NCI-H2107 treated with DMSO at 0.1 percent for 48 hours (cell line): Measurements from ENCODE around the gene KLHL24.
A peak's percentile ranks its signal among the peaks of the same experiment; 100 is the strongest.
"Not testable (repeated sequence)": the region's sequence is repeated elsewhere in the genome, so short reads cannot be mapped to it uniquely, and the experiment has no call there.

Experiments used
- DNase-seq: peaks from one replicate; lab custom pipeline; 2025; ENCODE audit not compliant: unreplicated experiment; lab: John Stamatoyannopoulos, UW

The KLHL24 gene

GRCh38 chr3:183634707-183635106 lies 716 bp upstream of the KLHL24 start:
- DNase-seq, result no peak

GRCh38 chr3:183635107-183635430 lies 354 bp upstream of the KLHL24 start:
- no peak for DNase-seq

GRCh38 chr3:183636221-183637105 lies 1.0 kb downstream of the KLHL24 start:
- peak; percentile 100 for DNase-seq

- no peak for DNase-seq
Measured at GRCh38 chr3:183637106-183637486, 1.7 kb downstream of the KLHL24 start.

- DNase-seq, result not testable (repeated sequence)
Measured at GRCh38 chr3:183637633-183638032, 2.2 kb downstream of the KLHL24 start.

GRCh38 chr3:183638101-183638852 lies 2.9 kb downstream of the KLHL24 start:
- DNase-seq, result no peak

GRCh38 chr3:183640635-183641034 lies 5.2 kb downstream of the KLHL24 start:
- not testable (repeated sequence) for DNase-seq

GRCh38 chr3:183641882-183642281 lies 6.5 kb downstream of the KLHL24 start:
- no peak for DNase-seq

- DNase-seq, result no peak
Measured at GRCh38 chr3:183644244-183644643, 8.8 kb downstream of the KLHL24 start.

GRCh38 chr3:183645254-183645653 lies 9.8 kb downstream of the KLHL24 start:
- no peak for DNase-seq

- no peak for DNase-seq
Measured at GRCh38 chr3:183650554-183650953, 15.1 kb downstream of the KLHL24 start.

GRCh38 chr3:183653209-183654064 lies 18.0 kb downstream of the KLHL24 start:
- DNase-seq, result no peak

- DNase-seq, result no peak
Measured at GRCh38 chr3:183654727-183655126, 19.3 kb downstream of the KLHL24 start.

- DNase-seq, result no peak
Measured at GRCh38 chr3:183662099-183662498, 26.7 kb downstream of the KLHL24 start.

- DNase-seq, result no peak
Measured at GRCh38 chr3:183664913-183665381, 29.5 kb downstream of the KLHL24 start.

GRCh38 chr3:183680061-183680460 lies 44.6 kb downstream of the KLHL24 start:
- DNase-seq, result no peak

- DNase-seq, result no peak
Measured at GRCh38 chr3:183687705-183688104, 52.3 kb downstream of the KLHL24 start.

- no peak for DNase-seq
Measured at GRCh38 chr3:183688874-183689273, 53.5 kb downstream of the KLHL24 start.

GRCh38 chr3:183689621-183690020 lies 54.2 kb downstream of the KLHL24 start:
- not testable (repeated sequence) for DNase-seq

- DNase-seq, result no peak
Measured at GRCh38 chr3:183690402-183690995, 55.1 kb downstream of the KLHL24 start.

- DNase-seq, result no peak
Measured at GRCh38 chr3:183692436-183692835, 57.0 kb downstream of the KLHL24 start.
